Transverse colon (tissue), 4 donors: ENCODE measurements around the gene IKZF1. TPM values are rescaled to one million over a fixed set of nuclear protein-coding genes. Genes with fewer than 3 reads are reported as not detected.

Experiments used
- DNase-seq: peaks from one replicate; pipeline ENCODE4 v3.0.0-alpha.2; 2019
- H3K27ac ChIP-seq, 4 donors: fragments of 200-600 bp; sonication (generic); 2 replicates each; pipeline ENCODE4 v1.5.1; 2016 to 2018; ENCODE audit warnings: inconsistent platforms in 4 of 4
- H3K27me3 ChIP-seq: fragments of 200-600 bp; sonication (generic); 2 replicates; pipeline ENCODE4 v1.5.1; 2017; ENCODE audit warnings: inconsistent platforms
- H3K36me3 ChIP-seq, 4 donors: fragments of 200-600 bp; sonication (generic); 2 replicates each; pipeline ENCODE4 v1.5.1; 2017 to 2019; ENCODE audit warnings: inconsistent platforms in 4 of 4
- H3K4me1 ChIP-seq, 4 donors: fragments of 200-600 bp; sonication (generic); 2 replicates each; pipeline ENCODE4 v1.5.1; 2017 to 2020; ENCODE audit warnings: inconsistent platforms in 4 of 4
- H3K4me3 ChIP-seq, 4 donors: fragments of 200-600 bp; sonication (generic); 1 replicate in 1 of 4; 2 replicates in 3 of 4; pipeline versions ENCODE4 v1.5.1 to v1.6.1; 2017 to 2019; ENCODE audit warnings: inconsistent platforms in 4 of 4
- H3K9me3 ChIP-seq, 2 donors: fragments of 200-600 bp; sonication (generic); 2 replicates each; pipeline ENCODE4 v1.5.1; 2017 to 2019; ENCODE audit warnings: inconsistent platforms in 2 of 2
- EP300 ChIP-seq: sonication (generic); formaldehyde crosslinking; IDR thresholded peaks from one replicate; pipeline ENCODE4 v1.6.1; 2017; ENCODE audit warnings: antibody characterized with exemption, low read depth
- POLR2A ChIP-seq: fragments of 450-650 bp; IDR thresholded peaks from one replicate; pipeline ENCODE4 v1.6.1; 2016; ENCODE audit warnings: antibody characterized with exemption, mild to moderate bottlenecking, moderate library complexity
- POLR2AphosphoS5 ChIP-seq, 3 donors: sonication (generic); formaldehyde crosslinking; IDR thresholded peaks; one replicate each; pipeline ENCODE4 v1.6.1; 2016; ENCODE audit warnings: antibody characterized with exemption in 3 of 3
- WGBS, 2 donors: methylation state at CpG; one replicate each; pipeline ENCODE4 v1.1.5; 2018; ENCODE audit warnings: low coverage in 1 of 2; 5-methylcytosine and 5-hydroxymethylcytosine counted together
- in situ Hi-C, 4 donors: fragments of 200-750 bp; cut with MboI; loops; one replicate each; pipeline versions ENCODE4 v1.15.0 to v1.15.1; 2017; ENCODE audit warnings: low sequenced_read_pairs in 3 of 4, low pct_ligation_motif_present in 1 of 4, low pct_unique_long_range_greater_than_20kb in 1 of 4
- intact Hi-C: fragments of 100-400 bp; cut with DNase I; formaldehyde crosslinking; loops from one replicate; pipeline ENCODE4 v1.15.1; 2023; ENCODE audit warnings: low total_unique reads
- total RNA-seq, 4 donors: library from RNA; depleted of rRNA; stranded (reverse); fragments of >200 nt; gene quantifications; one replicate each; pipeline ENCODE4 v1.1.0, GENCODE V29; 2016
- TF ChIP-seq, protein P1 (sequence below), 5 experiments: fragments of 200-600 bp in 3 of 5; fragments of 450-650 bp in 2 of 5; sonication (generic) in 3 of 5; IDR thresholded peaks; 1 replicate in 2 of 5; 2 replicates in 3 of 5; pipeline ENCODE4 v1.5.1; 2016 to 2017; ENCODE audit warnings: antibody characterized with exemption in 5 of 5, inconsistent platforms in 3 of 5, mild to moderate bottlenecking in 2 of 5, moderate library complexity in 1 of 5

Gene IKZF1
- total RNA-seq, 4 donors from 2014 or later, result 9.2 to 116 (median 29.1) TPM

DNA sequence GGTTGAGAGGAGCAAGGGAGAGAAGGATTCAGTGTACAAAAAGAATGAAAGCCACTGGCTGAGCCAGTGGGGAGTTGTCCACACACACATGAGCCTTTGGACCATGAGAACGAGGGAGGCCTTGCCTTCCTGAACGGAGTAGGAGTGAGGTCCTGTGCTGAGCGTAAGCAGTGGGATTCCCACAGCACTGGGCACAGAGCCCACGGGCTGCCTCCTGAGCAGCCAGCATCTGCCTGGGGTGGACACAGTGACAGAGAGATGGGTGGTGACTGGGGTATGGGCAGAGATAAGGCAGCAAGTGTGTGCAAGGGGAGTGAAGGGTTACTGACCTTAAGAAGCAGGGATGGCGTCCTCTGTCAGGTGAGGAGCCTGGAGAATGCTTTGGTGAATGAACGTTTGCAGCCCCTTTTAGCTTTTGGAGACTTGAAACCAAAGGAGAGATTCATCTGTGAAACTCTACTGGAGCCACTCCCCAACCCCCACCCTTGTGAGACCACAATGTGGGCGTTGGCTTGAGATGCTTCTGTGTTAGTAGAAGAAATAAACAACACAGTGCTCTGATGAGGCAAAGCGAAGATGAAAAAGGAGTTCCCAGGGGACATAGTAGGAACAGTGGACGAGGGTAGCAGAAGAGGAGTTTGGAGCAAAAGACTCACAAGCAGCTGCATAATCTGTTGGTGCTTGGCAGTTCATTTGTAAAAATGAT is 89.2 kb downstream of the IKZF1 start:
- no peaks in the 10 kb centered on the region for H3K27me3 ChIP-seq
- peaks cover 0 to 13% (median 0%) of the 10 kb centered on the region in 4 donors for H3K4me1 ChIP-seq
- H3K4me3 ChIP-seq, result no peak overlapping the region
- H3K9me3 ChIP-seq, result no peaks in the 10 kb centered on the region
- DNase-seq, result peak; percentile 44
- intact Hi-C loops (no loop called here), in situ Hi-C loops (no loop called here)
- no peaks in the 10 kb centered on the region for H3K36me3 ChIP-seq
- H3K27ac ChIP-seq, result peak overlapping the region in 1 of 4 donors; percentile 25
- 50 to 54% methylated on average over 5 to 9 of the region's 9 CpGs for WGBS, 2 donors
- TF ChIP-seq POLR2A (no peak), EP300 (no peak)

DNA sequence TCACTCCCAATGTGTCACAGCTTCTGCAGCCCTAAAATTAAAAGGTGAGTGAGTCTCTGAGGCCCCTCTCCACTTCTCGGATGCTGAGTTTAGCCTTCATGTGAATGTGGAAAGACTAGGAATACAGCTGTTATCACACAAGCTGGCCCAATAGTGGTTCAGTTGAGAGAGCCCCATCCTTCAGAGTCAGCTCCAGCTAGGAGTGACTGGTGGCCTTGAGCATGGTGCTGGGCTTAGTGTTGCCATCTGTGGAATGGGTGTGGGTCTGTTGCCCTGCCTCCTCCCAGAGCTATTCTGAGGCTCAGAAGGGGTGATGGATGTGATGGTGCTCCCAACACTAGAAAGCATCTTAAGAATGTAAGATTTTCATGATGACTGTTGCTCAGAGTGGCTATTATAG is 89.8 kb downstream of the IKZF1 start:
- in situ Hi-C loops (no loop called here), intact Hi-C loops (no loop called here)
- Histone ChIP-seq H3K36me3 (no peaks in the 10 kb centered on the region), H3K27me3 (no peaks in the 10 kb centered on the region), H3K27ac (peak overlapping the region in 1 of 4 donors; percentile 17), H3K4me1 (peaks cover 0 to 13% (median 0%) of the 10 kb centered on the region in 4 donors), H3K4me3 (no peak overlapping the region), H3K9me3 (no peaks in the 10 kb centered on the region)
- 75% methylated on average over 1 of the region's 1 CpG; no CpG with 5 or more reads in 1 of the 2 donors for WGBS, 2 donors
- TF ChIP-seq, protein P1, sequence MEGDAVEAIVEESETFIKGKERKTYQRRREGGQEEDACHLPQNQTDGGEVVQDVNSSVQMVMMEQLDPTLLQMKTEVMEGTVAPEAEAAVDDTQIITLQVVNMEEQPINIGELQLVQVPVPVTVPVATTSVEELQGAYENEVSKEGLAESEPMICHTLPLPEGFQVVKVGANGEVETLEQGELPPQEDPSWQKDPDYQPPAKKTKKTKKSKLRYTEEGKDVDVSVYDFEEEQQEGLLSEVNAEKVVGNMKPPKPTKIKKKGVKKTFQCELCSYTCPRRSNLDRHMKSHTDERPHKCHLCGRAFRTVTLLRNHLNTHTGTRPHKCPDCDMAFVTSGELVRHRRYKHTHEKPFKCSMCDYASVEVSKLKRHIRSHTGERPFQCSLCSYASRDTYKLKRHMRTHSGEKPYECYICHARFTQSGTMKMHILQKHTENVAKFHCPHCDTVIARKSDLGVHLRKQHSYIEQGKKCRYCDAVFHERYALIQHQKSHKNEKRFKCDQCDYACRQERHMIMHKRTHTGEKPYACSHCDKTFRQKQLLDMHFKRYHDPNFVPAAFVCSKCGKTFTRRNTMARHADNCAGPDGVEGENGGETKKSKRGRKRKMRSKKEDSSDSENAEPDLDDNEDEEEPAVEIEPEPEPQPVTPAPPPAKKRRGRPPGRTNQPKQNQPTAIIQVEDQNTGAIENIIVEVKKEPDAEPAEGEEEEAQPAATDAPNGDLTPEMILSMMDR (IDR thresholded peaks at IDR 0.05), result no peak
- TF ChIP-seq POLR2AphosphoS5 (IDR thresholded peaks at IDR 0.05), result no peak
- no peak for TF ChIP-seq EP300
- TF ChIP-seq POLR2A, result no peak
- DNase-seq, result no peak

DNA sequence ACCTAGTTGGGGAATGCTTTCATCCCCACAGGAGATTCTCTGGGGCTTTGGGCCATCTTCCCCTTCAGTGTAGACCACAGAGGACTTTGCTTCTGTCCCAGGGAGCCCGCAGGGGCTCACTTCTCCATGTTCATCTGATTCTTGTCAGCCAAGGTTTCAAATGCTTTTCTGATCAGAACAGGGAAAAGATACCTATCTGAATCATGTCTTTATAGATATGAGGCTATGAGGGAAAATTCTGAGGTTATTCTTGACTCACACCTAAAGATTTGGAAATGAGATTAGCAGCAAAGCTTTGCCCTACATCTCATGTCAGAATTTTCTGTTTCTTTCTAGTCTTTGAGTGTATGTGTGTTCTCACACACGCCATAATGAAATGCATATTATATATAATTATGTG is 92.3 kb downstream of the IKZF1 start:
- peaks cover 7% of the 10 kb centered on the region for H3K27me3 ChIP-seq
- H3K4me3 ChIP-seq, result no peak overlapping the region
- peaks cover 0 to 13% (median 0%) of the 10 kb centered on the region in 4 donors for H3K4me1 ChIP-seq
- in situ Hi-C loops, result no loop called here
- no peak overlapping the region for H3K27ac ChIP-seq
- no peaks in the 10 kb centered on the region for H3K9me3 ChIP-seq
- WGBS, 2 donors, result 68 to 73% methylated on average over 1 to 2 of the region's 2 CpGs
- no peak for DNase-seq
- no peaks in the 10 kb centered on the region for H3K36me3 ChIP-seq
- intact Hi-C loops, result no loop called here
- TF ChIP-seq, protein P1 (IDR thresholded peaks at IDR 0.05), result no peak

DNA sequence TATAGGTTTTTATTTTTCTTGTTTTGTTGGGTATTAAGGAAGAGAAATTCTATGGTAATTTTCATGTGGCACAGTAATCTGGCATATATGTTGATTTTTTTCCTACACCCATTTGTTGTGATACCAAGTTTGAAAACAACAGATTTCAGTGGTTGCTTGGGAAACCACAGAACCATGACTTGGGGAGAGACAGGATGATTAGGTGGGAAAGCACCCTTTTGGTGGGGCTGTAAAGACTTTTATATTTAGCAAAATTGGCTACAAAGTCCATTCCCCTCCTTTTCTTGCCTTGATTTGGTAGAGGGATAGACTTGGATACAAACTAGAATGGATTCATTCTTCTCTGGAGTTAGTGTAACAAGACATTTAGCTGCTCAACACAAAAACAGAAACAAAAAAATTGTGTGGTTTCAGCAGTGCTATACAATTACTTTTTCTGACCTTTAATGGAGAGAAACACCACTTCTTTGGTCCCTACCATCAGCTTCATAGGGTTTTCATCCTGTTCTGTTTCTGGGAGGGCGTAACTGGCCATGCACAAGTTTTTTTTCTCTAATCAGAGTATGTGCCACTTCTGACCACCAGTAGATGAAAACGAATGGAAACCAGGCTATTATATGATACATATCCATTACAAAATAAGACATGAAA is 92.9 kb downstream of the IKZF1 start:
- WGBS, 2 donors, result 77 to 78% methylated on average over 2 of the region's 2 CpGs
- Histone ChIP-seq H3K4me3 (no peak overlapping the region), H3K36me3 (no peaks in the 10 kb centered on the region), H3K27ac (peak overlapping the region in 1 of 4 donors; percentile 32), H3K4me1 (peaks cover 0 to 13% (median 0%) of the 10 kb centered on the region in 4 donors), H3K9me3 (no peaks in the 10 kb centered on the region), H3K27me3 (peaks cover 12% of the 10 kb centered on the region)
- no peak for TF ChIP-seq POLR2AphosphoS5 (IDR thresholded peaks at IDR 0.05)
- TF ChIP-seq EP300, result no peak
- TF ChIP-seq, protein P1 (IDR thresholded peaks at IDR 0.05), result no peak
- no peak for TF ChIP-seq POLR2A
- no peak for DNase-seq
- in situ Hi-C loops (no loop called here), intact Hi-C loops (no loop called here)
